GF-D8 (cell line): Measurements from ENCODE around the gene NCKAP5.
"Not testable (repeated sequence)": the region's sequence is repeated elsewhere in the genome, so short reads cannot be mapped to it uniquely, and the experiment has no call there.

Source experiments
- DNase-seq: peaks from one replicate; lab custom pipeline; 2025; lab: John Stamatoyannopoulos, UW

NCKAP5 gene

DNA sequence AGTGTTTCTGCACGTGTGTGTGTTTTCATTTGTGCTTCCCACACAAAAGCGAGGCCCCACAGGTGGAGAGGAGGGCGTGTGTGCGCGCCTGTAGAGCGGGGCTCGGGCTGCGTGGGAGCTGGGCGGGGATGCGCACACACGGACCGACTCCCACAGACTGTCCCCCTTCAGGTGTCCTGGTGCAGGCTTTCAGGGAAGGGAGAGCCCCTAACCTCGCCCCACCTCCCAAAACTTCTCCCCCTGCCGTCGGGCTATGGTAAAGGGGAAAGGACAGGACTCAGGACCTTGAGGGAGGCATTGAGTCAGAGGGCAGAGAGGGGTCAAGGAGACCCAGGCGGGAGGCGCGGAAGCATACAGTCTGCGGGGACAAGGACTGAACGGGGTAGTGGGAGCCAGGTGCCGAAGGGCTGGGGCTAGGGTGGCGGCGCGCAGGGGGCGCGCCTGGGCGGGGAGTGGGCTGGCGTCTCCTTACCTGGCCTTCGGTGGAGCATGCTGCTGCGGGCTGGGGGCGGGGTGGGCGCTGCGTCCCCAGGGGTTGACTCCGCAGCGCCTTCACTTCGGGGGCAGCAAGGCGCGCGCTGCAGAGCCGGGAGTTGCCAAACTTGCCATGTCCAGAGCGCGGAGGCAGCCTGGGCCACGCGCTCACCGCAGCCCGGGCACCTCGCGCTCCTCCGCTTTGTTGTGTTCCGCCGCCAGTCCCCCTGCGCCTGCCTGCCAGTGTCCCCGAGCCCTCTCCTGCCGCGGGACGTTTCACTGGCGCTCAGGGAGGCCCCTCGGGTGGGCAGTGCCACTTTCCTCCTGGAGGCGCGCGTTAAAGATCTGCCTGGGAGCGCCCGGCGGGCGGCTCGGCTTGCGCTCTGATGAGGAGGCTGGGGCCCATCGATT is 302.0 kb downstream of the NCKAP5 start:
- DNase-seq = no peak

DNA sequence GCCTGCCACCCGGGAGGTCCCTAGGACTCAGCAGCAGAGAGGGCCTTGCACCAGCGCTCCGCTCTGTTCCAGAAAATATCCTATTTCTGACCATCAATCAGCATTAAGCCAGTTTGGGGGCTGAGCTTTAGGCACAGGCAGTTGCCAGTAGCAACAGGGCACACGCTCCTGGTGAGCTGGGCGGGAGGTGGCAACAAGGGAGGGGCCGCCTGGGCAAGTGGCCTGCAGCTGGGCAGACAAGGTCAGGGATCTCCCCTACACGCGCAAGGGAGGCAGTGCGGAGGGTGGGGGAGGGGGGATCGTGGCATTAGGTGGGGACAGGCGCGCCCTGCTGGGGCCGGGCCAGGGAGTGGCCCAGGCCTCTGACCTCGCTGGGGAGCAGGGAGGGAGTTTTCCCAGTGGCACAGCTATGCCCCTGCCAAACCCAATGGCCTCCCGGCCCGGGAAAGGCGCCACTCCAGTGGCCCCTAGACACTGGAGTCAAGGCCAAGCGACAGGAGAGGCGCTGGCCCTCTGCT is 302.8 kb downstream of the NCKAP5 start:
- no peak for DNase-seq

DNA sequence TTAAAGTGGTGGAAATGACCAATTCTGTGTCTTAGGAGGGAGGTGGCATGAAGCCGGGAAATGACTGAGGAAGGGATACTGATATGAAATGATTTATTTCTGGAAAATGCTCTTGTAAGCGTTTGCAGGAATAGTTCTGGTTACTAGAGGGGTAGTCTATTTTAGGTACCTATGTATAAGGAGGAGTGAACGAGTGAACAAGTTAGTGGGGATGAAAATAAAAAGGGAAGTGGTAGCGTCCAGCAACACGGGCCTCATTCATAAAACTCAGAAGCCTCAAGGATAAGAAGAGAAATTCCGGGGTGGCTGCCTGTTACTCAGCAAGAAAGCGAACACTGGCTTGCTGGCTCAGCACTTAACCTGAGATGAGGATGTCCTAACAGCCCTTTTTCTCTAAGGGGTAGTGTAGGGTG is 303.3 kb downstream of the NCKAP5 start:
- DNase-seq = no peak

DNA sequence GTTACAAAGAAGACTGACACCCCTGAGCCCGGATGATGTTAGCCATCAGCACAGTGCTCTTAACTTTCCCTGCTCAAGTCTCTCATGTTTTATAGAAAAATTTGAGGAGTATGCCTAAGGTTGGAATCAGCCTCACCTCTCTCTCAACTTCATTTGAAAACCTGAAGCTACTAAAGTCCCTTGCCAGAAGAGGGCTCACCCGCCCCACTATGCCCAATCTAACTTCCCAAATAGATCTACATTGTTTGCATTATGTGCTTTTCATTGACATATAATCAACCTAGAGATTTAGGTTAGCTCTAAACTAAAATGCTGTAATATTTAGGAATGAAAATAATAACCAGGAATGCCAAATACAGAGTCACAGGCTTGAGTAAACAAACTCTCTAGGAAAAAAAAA is 305.4 kb downstream of the NCKAP5 start:
- DNase-seq = no peak

DNA sequence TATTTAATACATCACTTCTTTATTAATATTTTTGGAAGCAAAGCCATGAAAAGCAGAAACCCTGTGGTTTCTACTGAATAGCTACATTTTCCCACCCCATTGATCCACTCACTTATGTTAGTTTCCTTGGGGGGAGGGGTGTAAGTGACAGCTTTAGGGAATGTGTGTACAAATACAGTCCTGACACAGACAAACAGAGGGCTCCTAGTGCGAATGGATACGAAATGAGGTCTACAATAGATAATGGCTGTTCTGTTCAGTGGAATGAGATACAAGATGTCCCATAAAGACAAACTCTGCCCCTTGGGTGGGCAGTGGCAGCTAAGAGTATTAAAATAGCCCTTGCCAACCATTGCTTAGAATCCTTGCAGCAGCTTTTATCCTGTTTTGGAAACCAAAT is 312.9 kb downstream of the NCKAP5 start:
- DNase-seq = no peak

DNA sequence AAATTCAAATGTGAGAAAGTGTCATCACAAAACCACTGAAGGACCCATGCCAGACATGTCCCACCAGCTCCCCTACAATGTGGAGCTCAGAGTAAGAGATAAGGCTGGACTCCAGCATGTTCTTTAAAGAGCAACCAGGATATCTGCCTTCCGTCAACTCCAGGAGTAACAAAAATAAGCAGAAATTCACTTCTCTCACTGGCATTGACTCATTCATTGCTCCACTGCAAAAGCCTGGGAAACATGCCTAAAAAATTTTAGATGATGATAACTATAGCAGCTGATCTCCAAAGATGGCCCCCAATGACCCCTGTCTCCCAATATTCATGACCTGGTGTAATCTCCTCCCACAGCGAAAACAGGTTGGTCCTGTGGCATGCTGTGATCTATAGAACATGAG is 314.5 kb downstream of the NCKAP5 start:
- DNase-seq = no peak

DNA sequence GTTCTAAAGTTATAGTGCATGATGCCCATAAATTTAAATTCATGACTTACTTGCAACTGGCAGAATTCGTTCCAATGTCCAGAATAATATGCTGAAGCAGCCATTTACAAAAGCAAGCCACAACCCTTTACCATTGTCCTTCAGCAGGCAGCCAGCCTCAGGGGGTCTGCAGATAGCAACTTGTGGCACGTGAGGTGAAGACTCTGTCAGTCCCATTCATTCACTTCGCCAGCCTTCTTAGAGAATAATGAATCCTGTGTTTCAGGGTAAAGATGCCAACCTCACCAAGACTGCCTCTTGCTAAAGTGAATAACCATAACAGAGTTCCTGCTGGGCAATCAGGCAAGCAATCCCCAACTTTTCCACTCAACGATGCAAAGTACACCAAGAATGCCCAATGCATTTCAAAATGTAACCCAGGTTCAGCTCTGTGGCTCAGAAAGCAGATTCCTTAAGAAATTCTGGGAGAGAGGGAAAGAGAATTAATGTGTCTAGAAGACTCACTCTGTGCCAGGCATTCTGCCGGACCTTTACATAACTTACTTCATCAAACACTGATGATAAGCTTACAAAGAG is 315.4 kb downstream of the NCKAP5 start:
- no peak for DNase-seq

DNA sequence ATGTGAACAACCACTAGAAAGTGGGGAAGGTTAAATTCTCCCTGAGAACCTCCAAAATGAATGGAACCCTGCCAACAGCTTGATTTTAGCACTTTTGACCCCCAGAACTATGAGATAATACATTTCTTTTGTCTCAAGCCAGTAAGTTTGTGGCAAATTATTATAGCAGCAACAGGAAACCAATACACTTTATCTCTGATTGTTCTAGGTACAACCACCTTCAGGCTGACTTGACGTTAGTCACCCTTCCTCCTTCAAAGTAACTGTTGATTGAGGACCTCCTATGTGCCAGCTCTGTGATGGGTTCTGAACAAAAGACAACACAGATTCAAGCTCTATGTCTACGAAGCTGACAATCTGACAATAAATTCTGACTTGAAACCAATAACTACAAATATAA is 318.9 kb downstream of the NCKAP5 start:
- DNase-seq = no peak

DNA sequence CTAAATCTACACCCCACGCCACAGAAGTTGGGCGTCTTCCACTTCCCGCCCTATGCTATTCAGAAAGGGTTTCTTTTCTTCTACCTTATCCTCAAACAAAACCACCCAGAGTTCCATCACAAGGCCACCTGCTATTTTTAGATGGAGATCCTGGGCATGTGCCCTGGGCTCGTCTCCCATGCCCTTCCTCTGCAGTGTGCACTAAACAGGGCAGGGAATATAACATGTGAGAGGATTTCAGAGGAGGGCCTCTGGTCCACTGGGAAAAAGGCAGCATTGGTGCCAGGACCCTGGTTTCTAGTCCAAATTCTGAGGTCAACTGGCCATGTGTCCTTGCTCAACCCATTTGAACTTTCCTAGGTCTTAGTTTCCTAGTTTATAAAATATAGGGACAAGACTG is 320.0 kb downstream of the NCKAP5 start:
- no peak for DNase-seq

DNA sequence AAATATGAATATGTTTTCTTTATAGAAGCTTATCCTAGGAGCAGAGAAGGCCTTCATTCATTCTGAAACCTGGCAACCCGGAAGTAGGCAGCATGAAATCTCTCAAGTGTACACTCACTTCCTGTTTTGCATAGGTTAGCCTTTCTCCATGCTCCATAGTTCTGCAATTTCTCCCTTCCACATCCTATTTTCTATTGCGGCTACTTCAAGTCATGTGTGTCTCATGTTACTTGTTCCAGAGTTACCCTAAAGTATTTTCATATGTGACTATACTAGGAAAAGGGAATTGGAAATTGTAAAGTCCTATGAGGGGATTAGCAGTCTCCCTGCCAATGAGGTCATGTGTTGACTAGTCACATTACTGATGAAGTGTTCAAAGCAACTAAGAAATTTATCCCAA is 320.6 kb downstream of the NCKAP5 start:
- DNase-seq = peak; percentile 38

DNA sequence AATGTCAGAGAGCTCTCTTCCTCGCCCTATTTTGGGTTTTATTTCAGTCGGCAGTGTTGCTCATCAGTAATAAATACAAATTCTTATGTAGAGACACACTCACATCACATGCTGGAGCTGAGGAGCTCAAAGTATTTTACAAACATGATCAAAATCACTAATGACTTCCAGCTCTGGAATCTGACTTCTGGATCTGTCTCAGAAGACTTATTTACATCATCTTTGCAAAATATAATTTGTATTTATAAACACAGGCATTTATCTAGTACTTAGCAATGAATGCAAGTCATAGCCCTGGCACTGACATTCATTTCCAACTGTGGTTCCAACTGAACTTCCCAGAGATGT is 327.1 kb downstream of the NCKAP5 start:
- no peak for DNase-seq

DNA sequence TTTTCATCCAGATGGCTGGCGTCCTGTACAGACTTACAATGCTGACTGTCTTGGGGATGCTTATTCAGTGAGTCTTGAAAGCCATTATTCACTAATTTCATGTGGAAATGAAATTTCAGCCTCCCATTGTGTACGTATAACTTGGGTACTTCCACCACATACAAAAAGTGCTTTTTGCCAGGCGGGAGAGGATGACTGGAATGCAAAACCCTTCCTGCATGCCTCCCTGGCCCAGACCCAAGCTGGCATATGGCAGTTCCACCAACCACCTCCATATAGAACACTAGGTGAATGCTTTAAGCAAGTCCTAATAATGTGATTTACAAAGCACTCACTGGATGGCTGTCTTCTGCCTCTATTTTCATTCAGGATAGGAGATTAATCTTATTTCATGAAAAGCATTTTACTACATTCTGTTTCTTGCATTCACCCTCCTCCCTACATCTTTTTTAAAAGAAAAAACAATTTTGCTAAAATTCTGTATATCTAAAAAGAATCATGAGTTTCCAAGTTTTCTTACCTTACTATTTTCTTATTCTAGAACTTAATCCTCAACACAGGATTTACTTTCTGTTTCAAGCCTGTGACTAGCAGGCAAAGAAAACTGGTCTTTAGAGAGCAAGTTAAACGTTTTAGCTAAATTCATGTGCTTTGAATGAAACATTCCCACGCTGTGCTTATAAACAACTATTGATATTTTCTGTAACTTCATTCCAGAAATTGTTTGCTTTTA is 327.6 kb downstream of the NCKAP5 start:
- DNase-seq = no peak

DNA sequence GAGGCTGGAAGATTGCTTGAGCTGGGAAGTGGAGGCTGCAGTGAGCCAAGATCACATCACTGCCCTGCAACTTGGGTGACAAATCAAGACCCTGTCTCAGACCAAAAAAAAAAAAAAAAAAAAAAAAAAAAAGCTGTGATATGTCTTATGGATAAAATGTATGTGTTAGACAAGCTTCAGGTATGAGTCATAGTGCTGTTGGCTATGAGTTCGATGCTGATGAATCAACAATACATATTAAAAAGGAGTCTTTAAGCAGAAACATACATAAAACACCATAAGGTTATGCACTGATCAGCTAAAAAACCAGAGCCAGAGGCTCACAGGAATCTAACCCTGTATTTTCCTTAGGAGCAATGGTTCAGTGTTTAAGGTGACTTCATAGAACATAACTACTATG is 332.3 kb downstream of the NCKAP5 start:
- DNase-seq = no peak

DNA sequence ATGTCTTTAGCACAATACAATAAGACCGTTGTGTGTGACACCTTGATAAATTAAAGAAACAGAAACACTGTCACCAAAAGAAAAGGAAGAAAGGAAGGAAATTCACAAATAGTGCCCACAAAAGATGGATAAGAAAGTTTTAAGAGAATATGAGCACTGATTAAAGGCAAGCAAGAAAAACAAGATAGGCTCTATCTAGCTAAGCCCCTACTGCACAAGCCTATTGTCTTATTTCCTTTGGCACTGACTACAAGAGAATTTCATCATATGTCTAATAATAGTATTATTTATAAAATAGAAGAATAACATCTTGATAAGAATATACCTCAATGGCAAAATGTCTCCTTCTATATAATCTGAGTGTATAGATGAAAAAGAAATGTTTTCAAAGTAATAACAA is 335.7 kb downstream of the NCKAP5 start:
- DNase-seq = no peak

DNA sequence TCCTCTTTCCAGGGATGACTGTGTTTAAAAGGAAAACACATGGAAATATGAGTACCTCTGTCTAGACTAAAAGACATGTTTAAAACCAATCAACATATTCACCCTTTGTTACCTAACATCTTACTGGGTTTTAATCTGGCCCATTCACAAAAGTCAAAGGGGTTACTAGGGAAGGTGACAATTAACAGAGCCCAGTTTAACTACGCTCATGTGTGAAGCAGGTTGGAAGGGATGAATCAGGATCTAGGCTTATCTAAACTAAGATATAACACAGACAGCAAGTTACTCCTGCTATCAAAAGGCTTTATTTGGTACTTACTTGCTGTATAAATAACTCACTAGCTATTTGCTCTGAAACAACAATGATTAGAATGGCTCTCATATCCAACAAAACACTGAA is 337.0 kb downstream of the NCKAP5 start:
- DNase-seq = no peak

DNA sequence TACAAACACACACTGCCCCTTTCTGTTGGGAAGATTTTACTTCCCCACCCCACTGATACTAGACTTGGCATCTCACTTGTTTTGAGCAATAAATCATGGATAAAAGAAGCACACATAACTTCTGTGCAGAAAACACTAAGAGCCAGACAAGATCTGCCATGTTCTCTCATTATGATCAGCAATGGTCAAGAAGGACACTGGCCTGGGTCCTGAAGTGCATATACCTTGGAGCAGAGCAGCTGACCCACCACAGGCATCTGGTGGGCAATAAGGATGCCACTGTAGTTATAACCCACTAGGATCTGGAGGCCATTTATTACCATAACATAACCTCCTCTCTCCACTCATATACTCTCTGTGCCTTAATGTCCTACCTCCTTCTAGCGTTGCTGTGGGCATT is 338.3 kb downstream of the NCKAP5 start:
- no peak for DNase-seq

DNA sequence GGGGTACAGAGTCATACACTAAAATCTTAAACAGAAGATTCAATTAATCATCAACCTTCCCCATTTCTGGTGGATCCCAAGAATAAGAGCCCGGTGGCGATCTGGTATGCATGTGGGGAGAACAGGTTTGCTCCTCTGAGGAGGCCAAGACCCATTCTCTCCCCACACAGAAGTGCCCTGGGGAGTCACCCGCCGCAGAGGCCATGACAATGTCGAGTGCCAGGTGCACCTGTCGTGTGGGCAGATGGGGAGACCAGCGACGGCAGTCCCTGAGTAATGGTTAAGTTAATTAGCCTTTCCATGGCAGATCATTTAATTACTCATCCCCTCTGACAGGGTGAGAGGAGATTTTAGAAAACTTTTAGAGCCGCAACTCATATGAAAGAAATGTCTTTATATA is 345.0 kb downstream of the NCKAP5 start:
- no peak for DNase-seq

DNA sequence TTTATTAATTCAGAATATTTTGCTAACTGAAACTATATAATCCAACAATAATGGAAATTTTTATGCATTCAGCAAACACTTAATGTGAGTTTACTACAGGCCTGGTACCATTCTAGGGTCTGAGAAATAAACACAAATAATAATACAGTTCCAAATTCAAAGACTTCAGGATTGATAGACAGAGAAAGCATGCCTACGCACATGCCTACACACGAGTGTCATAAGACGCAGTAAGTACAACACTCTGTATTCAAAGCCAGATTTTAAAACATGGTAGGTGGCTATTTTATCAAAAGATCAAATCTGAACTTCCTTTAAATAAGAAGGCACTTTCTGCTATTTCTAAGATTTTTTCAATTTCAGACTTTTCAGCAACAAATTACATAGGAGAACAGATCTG is 346.9 kb downstream of the NCKAP5 start:
- no peak for DNase-seq

DNA sequence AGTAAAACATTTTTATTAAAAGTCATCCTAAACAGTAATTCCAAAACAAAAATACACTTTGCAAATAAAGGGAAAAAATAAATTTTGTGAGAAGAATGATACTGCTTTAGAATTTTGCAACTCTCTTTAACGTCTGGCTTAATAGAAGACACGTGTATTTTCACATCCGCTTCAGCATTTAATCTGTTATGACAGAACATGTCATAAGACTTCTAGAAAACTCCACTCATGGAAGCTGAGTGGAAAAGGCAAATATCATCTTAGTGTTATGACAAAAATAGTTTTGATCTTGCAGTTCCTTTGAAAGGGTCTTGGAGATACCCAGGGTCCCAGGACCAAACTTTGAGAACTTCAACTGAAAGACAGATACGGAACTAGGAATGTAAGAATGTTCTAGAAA is 350.1 kb downstream of the NCKAP5 start:
- DNase-seq = no peak

DNA sequence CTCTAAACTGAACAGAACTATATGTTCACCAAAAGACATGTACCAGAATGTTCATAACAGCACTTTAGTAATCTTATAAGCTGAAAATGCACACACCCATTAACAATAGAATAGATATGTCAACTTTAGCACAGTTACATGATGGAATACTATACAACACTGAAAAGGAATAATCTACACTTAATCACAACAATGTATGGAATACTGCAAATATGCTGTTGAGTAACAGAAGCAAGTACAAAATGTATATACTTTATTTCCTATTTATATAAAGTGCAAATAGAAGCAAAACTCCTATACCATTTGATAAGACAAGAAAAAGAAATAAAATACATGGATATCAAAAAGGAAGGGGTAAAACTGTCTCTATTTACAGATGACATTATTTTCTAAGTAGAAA is 352.8 kb downstream of the NCKAP5 start:
- DNase-seq = no peak

DNA sequence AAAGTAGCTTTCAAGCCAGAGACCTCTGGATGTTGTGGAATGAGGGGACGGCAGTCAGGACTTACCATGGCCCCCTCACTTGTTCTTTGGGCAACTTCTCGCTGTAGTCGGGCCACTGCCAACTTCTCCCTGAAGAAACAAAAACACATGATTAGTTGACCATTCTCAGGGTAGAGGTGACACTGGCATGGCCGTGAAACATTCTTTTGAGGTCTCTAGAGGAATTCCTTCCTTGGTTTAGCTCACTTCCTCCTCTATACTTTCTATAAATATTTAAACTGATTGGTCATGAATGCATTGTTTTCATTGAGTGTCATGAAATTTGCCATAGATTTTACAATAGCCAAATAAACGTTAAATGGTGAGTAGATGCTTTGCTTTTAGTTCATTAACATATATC is 354.6 kb downstream of the NCKAP5 start:
- no peak for DNase-seq

DNA sequence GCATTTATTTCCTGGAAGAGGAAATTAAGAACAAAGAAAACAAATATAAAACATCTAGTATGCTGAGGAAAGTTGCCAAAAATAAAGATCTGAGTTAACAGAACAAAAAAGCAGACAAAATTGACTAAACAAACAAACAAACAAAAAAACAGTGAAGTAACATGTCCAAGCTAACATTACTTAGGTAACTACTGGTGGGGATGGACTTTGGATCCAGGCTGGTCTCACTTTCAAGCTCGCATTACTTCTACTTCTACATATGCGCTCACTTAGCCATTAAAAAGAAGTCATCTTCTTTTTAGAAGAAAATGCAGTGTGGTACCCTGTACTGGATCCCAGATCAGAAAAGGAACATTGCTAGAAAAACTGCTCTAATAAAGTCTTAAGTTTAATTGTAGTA is 358.9 kb downstream of the NCKAP5 start:
- DNase-seq = no peak

DNA sequence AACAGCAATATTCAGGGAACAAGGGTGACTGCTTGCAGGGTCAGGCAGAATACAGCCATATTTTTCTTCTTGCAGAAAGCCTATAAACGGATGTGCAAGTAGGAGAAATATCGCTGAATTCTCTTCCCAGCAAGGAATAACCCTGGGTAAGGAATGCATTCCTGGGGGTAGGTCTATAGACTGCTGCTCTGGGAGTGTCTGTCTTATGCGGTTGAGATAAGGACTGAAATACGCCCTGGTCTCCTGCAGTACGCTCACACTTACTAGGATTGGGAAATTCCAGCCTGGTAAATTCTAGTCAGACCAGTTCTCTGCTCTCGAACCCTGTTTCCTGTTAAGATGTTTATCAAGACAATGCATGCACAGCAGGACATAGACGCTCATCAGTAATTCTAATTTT is 361.6 kb downstream of the NCKAP5 start:
- DNase-seq = not testable (repeated sequence)
